Measurements from ENCODE around the gene PSG3.
"Not testable (repeated sequence)": the region's sequence is repeated elsewhere in the genome, so short reads cannot be mapped to it uniquely, and the experiment has no call there.

GRCh38 chr19:42741726-42742607 is 1.7 kb upstream of the PSG3 start:
- TF ChIP-seq CTCF (conservative IDR thresholded peaks at IDR 0.05), result peak; percentile 62
- TF ChIP-seq ZFX (IDR thresholded peaks at IDR 0.05), result not testable (repeated sequence)

Measured in C4-2B (cell line).